ENCODE measurements around the gene SLC35A5. TPM values are rescaled to one million over a fixed set of nuclear protein-coding genes. Genes with fewer than 3 reads are reported as not detected.

Gene SLC35A5
- total and polyA plus RNA-seq, 2 of the 8 experiments (the other 6 are each of a cell fraction or from before 2014, with no cell fraction given), result 36.5 to 38.6 TPM

- H3K56ac ChIP-seq (replicated peaks; ENCODE audit: insufficient read length, low read depth, low read length), result no peak overlapping the region
- no peak overlapping the region for H3K4me2 ChIP-seq (ENCODE audit: insufficient read depth in 1 of 2, low read depth in 2 of 2, low read length in 2 of 2)
- H4K5ac ChIP-seq (ENCODE audit: insufficient read length, low read depth, low read length), result no peak overlapping the region
- POLR2A ChIA-PET (ENCODE audit: partially characterized antibody), result interaction anchor here (2.0 kb wide), 1 partner anchor 17 kb away, joined by 8 read pairs; no protein-coding TSS in a partner anchor
- CTCF ChIA-PET (ENCODE audit: partially characterized antibody), result interaction anchor here (0.7 to 1.7 kb wide), 3 partner anchors 13 to 48 kb away, joined by 3 to 6 read pairs (median 3); no protein-coding TSS in a partner anchor
- H2BK12ac ChIP-seq (ENCODE audit: low read depth, low read length), result no peak overlapping the region
- H3K79me1 ChIP-seq (ENCODE audit: low read depth, low read length), result no peaks in the 10 kb centered on the region
- no peak overlapping the region for H3K9ac ChIP-seq (replicated peaks in 1 of 4; ENCODE audit: extremely low read depth in 1 of 4, low read depth in 3 of 4, low read length in 3 of 4)
- 0 out of 7 replicates have a peak, but pooled peaks cover 0 to 2% (median 0%) of the 10 kb centered on the region in 4 experiments for H3K4me1 ChIP-seq (replicated peaks in 1 of 4; ENCODE audit: control insufficient read depth in 3 of 4, insufficient read depth in 4 of 4, low read length in 3 of 4)
- TF ChIP-seq POLR2AphosphoS5 (IDR thresholded peaks at IDR 0.05; ENCODE audit: low read depth, low read length) (no peak), EP300 (IDR thresholded peaks at IDR 0.05; ENCODE audit: borderline replicate concordance in 1 of 2, low read depth in 2 of 2, low read length in 2 of 2) (no peak), KDM5A (IDR thresholded peaks at IDR 0.05; ENCODE audit: low read length) (no peak), CHD2 (IDR thresholded peaks at IDR 0.05; ENCODE audit: low read length) (no peak), ASH2L (IDR thresholded peaks at IDR 0.05; ENCODE audit: low read length) (no peak), ATF3 (IDR thresholded peaks at IDR 0.05; ENCODE audit: insufficient read depth, low read depth, low read length) (no peak), SIN3A (conservative IDR thresholded peaks at IDR 0.05 in 1 of 2, IDR thresholded peaks at IDR 0.05 in 1 of 2; ENCODE audit: low read depth in 1 of 2, low read length in 2 of 2) (no peak), RAD21 (IDR thresholded peaks at IDR 0.05 in 1 of 2, conservative IDR thresholded peaks at IDR 0.05 in 1 of 2; ENCODE audit: low read depth in 2 of 2, low read length in 2 of 2) (no peak)
- H2AK5ac ChIP-seq (ENCODE audit: low read depth, low read length), result no peak overlapping the region
- peaks cover 0 to 2% (median 0%) of the 10 kb centered on the region in 4 experiments; a peak in 2 of 8 replicates for H3K36me3 ChIP-seq (ENCODE audit: control insufficient read depth in 2 of 4, insufficient read depth in 4 of 4, low read length in 3 of 4)
- peaks cover 0 to 1% (median 0%) of the 10 kb centered on the region in 4 experiments; a peak in 1 of 7 replicates for H3K27me3 ChIP-seq (replicated peaks in 1 of 4; ENCODE audit: control insufficient read depth in 3 of 4, extremely low read depth in 1 of 4, insufficient read depth in 3 of 4, low read length in 3 of 4)
- no peak overlapping the region for H3K27ac ChIP-seq (ENCODE audit: low read depth, low read length)
- H4K91ac ChIP-seq (replicated peaks; ENCODE audit: insufficient read length, low read length), result no peak overlapping the region
- H2BK120ac ChIP-seq (replicated peaks; ENCODE audit: low read depth, low read length), result no peak overlapping the region
- H3K14ac ChIP-seq (ENCODE audit: insufficient read length), result no peak overlapping the region
- H4K8ac ChIP-seq (ENCODE audit: extremely low read depth, insufficient read depth, low read length), result no peak overlapping the region
- no peak overlapping the region for H2BK15ac ChIP-seq (ENCODE audit: low read length)
- no peak overlapping the region for H3K4ac ChIP-seq (replicated peaks; ENCODE audit: insufficient read length, low read depth, low read length)
- WGBS, 2 experiments (ENCODE audit: extremely low coverage in 1 of 2, insufficient coverage in 1 of 2, insufficient read length in 1 of 2, insufficient replicate concordance in 2 of 2, low coverage in 1 of 2, low lambda C conversion rate in 2 of 2, missing lambda C conversion rate in 1 of 2), result 60% methylated on average over 2 of the region's 2 CpGs; no CpG with 5 or more reads in 1 of the 2 experiments
- H3K23me2 ChIP-seq (ENCODE audit: low read depth, low read length), result no peaks in the 10 kb centered on the region; the same call in 1 of the 2 replicates
- no peak overlapping the region for H2BK5ac ChIP-seq (ENCODE audit: low read depth, low read length)
- no peak overlapping the region for H2AFZ ChIP-seq (ENCODE audit: low read length)
- H4K20me1 ChIP-seq (replicated peaks in 1 of 2; ENCODE audit: control insufficient read depth in 1 of 2, insufficient read depth in 2 of 2, low read length in 2 of 2), result no peaks in the 10 kb centered on the region
- no peak for DNase-seq (ENCODE audit: low read depth in 1 of 2, low spot score in 2 of 2)
- H3K9me3 ChIP-seq (ENCODE audit: insufficient read depth in 2 of 2, low read depth in 1 of 2, low read length in 1 of 2), result no peaks in the 10 kb centered on the region
- H3K4me3 ChIP-seq (ENCODE audit: extremely low read depth in 1 of 4, insufficient read depth in 2 of 4, low read depth in 3 of 4, low read length in 4 of 4), result no peak overlapping the region
- no peak overlapping the region for H3K23ac ChIP-seq (ENCODE audit: insufficient read length)
- no peak overlapping the region for H3K18ac ChIP-seq (ENCODE audit: extremely low read depth, low read length)
- no peak for FAIRE-seq
- H3K79me2 ChIP-seq (ENCODE audit: control insufficient read depth in 1 of 2, insufficient read depth in 2 of 2, low read length in 2 of 2), result no peaks in the 10 kb centered on the region
- H2BK20ac ChIP-seq (ENCODE audit: low read length), result no peak overlapping the region
These were observed 33.0 kb downstream of the SLC35A5 start for GRCh38 chr3:112594856-112595255.
